NB4 (cell line): ENCODE data around the gene KRT5.

ENCODE experiments used
- DNase-seq: peaks from one replicate; pipeline ENCODE4 v3.0.0; 2010; ENCODE audit warnings: low read depth
- H3K4me3 ChIP-seq: one replicate; pipeline ENCODE4 v1.5.1; 2011; ENCODE audit warnings: mild to moderate bottlenecking, low read depth, low read length, moderate library complexity
- CTCF ChIP-seq: IDR thresholded peaks from one replicate; pipeline ENCODE4 v1.5.1; 2012; ENCODE audit warnings: low read depth, low read length
- MYC ChIP-seq: IDR thresholded peaks from 2 replicates; pipeline ENCODE4 v1.6.1; 2011; ENCODE audit warnings: low read depth, low read length
- POLR2A ChIP-seq: IDR thresholded peaks from 2 replicates; pipeline ENCODE4 v1.6.1; 2011; ENCODE audit warnings: mild to moderate bottlenecking; ENCODE audit not compliant: insufficient read length; ENCODE audit errors: extremely low read depth
- TF ChIP-seq, protein P1 (sequence below): IDR thresholded peaks from 2 replicates; pipeline ENCODE4 v1.6.1; 2011; ENCODE audit warnings: low read depth, low read length

KRT5 gene

GRCh38 chr12:52527121-52527800 is 7.1 kb upstream of the KRT5 start:
- H3K4me3 ChIP-seq = no peak overlapping the region
- TF ChIP-seq, protein P1, sequence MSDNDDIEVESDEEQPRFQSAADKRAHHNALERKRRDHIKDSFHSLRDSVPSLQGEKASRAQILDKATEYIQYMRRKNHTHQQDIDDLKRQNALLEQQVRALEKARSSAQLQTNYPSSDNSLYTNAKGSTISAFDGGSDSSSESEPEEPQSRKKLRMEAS = no peak
- TF ChIP-seq POLR2A (no peak), CTCF (no peak), MYC (no peak)
- DNase-seq = no peak

DNA sequence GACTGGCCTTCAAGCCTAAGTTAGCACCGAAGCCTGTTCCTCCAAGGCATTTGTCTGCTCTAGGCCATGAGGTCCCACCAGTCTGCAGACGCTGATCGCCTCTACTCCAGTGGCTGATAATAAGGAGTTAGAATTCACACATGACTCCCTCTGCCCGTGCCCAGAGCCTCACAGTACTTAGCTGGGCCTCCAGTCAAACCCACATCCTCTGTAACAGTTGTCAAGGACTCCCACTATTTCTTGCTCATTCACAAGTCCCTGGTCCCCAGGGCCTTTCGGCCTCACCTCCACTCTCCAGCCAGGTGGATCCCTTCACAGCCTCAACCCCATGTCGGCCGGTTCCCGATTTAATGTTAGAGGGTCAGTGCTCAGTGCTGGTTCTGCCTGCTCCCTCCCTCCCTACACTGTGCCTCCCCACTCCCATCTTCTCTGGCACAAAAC is 6.3 kb upstream of the KRT5 start:
- TF ChIP-seq CTCF = no peak
- no peak for TF ChIP-seq POLR2A
- no peak for DNase-seq

DNA sequence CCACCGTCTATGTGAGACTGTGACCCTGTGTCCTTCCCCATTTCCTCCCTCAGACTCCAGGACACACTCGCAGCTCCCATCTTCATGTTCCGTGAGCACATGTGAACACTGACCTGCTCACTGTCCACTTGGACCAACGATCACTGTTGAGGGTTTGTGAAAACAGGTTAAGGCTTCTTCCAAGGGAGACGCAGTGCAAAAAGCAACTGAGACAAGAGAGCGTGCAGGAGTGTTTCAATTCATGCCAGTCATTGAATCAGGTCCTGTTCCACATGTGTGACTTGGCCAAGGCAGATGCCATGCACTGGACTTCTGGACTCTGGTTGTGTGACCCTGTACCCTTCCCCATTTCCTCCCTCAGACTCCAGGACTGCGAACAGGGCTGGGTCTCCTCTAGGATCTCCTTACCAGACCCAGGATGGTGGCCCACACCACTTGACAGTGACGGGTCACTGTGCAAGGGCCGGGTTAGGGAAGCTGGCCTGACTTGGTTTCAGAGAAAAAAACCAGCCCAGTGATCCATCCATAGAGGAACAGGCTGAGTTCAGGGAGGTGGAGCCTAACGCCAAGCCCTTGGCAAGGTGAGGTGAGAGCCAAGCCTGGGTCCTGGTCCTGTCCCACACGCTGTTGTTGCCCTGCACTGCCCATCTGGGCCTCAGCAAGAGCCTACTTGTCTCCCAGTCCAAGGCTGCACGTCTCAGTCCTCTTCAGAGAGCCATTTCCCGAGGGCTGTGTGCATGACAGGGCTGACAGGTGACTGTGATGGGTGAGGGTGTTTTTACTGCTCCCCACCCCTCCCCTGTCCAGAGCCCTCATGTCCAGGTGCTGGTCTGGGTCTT is 5.7 kb upstream of the KRT5 start:
- TF ChIP-seq CTCF (no peak), MYC (no peak), POLR2A (no peak)
- TF ChIP-seq, protein P1 = no peak
- DNase-seq = no peak

More for the DNA sequence above, 6.3 kb upstream of the KRT5 start:
- H3K4me3 ChIP-seq = no peak overlapping the region

DNA sequence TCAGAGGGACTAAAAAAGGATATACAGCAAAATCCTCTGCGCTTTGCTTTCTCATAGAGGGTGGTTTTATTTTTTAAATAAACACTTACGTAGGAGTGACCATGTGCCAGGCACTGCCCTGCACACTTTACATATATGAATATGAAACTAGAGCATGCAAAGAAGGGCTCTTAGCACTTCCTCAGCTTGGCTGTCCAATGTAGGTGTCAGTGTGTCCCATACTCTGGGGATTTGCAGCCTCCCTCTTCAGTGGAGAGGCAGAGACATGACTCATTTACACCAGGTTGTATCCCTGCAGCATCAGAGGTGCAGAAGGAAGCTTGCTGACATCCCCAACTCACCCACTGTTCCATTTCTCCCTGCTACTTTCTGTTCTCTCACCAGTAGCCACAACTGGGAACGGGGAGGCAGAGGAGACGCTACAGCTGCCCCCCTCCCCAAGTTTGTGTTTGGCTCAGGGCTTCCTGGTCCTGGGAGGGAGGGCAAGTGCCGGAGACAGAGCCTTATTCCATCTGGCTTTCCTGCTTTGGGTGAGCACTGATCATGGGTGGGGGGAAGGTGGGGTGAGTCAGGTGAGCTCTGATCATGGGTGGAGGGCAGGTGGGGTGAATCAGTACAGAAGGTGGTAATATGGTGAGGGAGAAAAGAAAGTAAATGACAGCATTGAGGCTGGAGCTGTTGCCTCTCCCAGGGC is 4.9 kb upstream of the KRT5 start:
- no peak for DNase-seq
- H3K4me3 ChIP-seq = no peak overlapping the region
- no peak for TF ChIP-seq POLR2A
- TF ChIP-seq CTCF = no peak
- TF ChIP-seq, protein P1 = no peak
- no peak for TF ChIP-seq MYC

More for the DNA sequence above, 5.7 kb upstream of the KRT5 start:
- H3K4me3 ChIP-seq = no peak overlapping the region

DNA sequence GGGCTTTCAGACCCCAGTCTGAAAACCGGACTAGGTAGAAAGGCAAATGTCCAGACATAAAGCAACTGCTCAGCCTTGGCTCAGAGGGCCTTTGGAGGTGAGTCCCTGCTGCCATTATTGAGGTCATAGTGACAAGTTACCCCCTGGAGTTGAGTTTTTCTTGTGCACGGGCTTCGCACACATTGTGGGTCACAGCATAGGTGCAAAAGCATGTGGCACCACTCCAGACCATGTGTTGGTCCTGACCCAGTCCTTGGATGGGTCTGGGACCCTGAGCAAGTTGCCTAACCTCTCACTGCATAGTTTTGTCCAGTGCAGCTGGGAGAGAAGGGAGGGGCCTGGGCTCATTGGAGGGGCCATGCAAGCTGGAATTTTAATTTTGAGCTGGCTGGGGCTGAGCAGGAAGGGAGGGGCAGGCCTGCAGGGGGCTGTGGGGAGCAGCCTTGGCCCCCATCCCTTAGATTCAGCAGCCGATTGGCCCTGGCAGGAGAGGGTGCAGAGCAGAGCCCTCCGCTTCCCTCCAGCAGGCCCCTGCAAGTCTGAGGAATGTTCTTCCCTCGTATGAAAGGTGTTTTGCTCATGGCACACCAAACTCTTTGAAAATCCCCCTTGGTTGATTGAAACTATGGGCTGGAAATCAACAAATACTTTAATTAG is 4.2 kb upstream of the KRT5 start:
- DNase-seq = no peak
- TF ChIP-seq, protein P1 = no peak
- TF ChIP-seq POLR2A = no peak
- no peak for TF ChIP-seq MYC
- no peak for TF ChIP-seq CTCF
- H3K4me3 ChIP-seq = no peak overlapping the region
